Endothelial cell (in vitro differentiated cells): ENCODE results near the gene PPP1R15A. TPM values are rescaled to one million over a fixed set of nuclear protein-coding genes. Genes with fewer than 3 reads are reported as not detected.
"Not testable (repeated sequence)": the region's sequence is repeated elsewhere in the genome, so short reads cannot be mapped to it uniquely, and the experiment has no call there.

Experiments used
- DNase-seq: peaks from one replicate; pipeline ENCODE4 v3.0.0; 2021; ENCODE audit warnings: low spot score
- H3K27ac Mint-ChIP-seq: one replicate; pipeline ENCODE4 v1.8.0; 2021; ENCODE audit warnings: mixed read lengths, inconsistent platforms; ENCODE audit not compliant: unreplicated experiment
- H3K27me3 Mint-ChIP-seq: one replicate; pipeline ENCODE4 v1.8.0; 2021; ENCODE audit warnings: mild to moderate bottlenecking, moderate library complexity, mixed read lengths, inconsistent platforms; ENCODE audit not compliant: unreplicated experiment
- H3K36me3 Mint-ChIP-seq: one replicate; pipeline ENCODE4 v1.8.0; 2021; ENCODE audit warnings: mild to moderate bottlenecking, low read depth, mixed read lengths, inconsistent platforms; ENCODE audit not compliant: unreplicated experiment
- H3K4me1 Mint-ChIP-seq: one replicate; pipeline ENCODE4 v1.8.0; 2021; ENCODE audit warnings: mild to moderate bottlenecking, mixed read lengths, inconsistent platforms; ENCODE audit not compliant: unreplicated experiment
- H3K4me3 Mint-ChIP-seq: one replicate; pipeline ENCODE4 v1.8.0; 2021; ENCODE audit warnings: mild to moderate bottlenecking, mixed read lengths, inconsistent platforms; ENCODE audit not compliant: unreplicated experiment
- H3K9me3 Mint-ChIP-seq: one replicate; pipeline ENCODE4 v1.8.0; 2021; ENCODE audit warnings: mixed read lengths, inconsistent platforms; ENCODE audit not compliant: unreplicated experiment
- CTCF ChIP-seq: fragments of 200-600 bp; sonication (generic); IDR thresholded peaks from one replicate; pipeline ENCODE4 v1.5.0; 2021; ENCODE audit warnings: antibody characterized with exemption; ENCODE audit not compliant: unreplicated experiment
- total RNA-seq: library from RNA; stranded (reverse); fragmentation: NEBNext Ultra II Directional; extraction: Animal tissue kit (Norgen Biotek cat#: 25700); gene quantifications from one replicate; pipeline ENCODE4 v1.2.1, GENCODE V29; 2021; ENCODE audit not compliant: unreplicated experiment

PPP1R15A gene
- total RNA-seq, 1 donor from 2014 or later = 65.8 TPM

- no peak for TF ChIP-seq CTCF
- Mint-ChIP-seq H3K27me3 (peaks cover 36% of the 10 kb centered on the region), H3K36me3 (peaks cover 45% of the 10 kb centered on the region), H3K27ac (peak overlapping the region; percentile 48), H3K9me3 (no peaks in the 10 kb centered on the region), H3K4me3 (peak overlapping the region; percentile 44), H3K4me1 (peaks cover 24% of the 10 kb centered on the region)
- no peak for DNase-seq
These were observed 6.2 kb downstream of the PPP1R15A start for GRCh38 chr19:48878196-48879024.

- Mint-ChIP-seq H3K4me1 (peaks cover 16% of the 10 kb centered on the region), H3K27me3 (peaks cover 29% of the 10 kb centered on the region), H3K4me3 (no peak overlapping the region), H3K36me3 (peaks cover 45% of the 10 kb centered on the region), H3K9me3 (no peaks in the 10 kb centered on the region), H3K27ac (no peak overlapping the region)
- TF ChIP-seq CTCF = no peak
- DNase-seq = no peak
These were observed 6.9 kb downstream of the PPP1R15A start for GRCh38 chr19:48879025-48879637.

- DNase-seq, H3K9me3 Mint-ChIP-seq, H3K4me3 Mint-ChIP-seq, H3K27ac Mint-ChIP-seq: not testable (repeated sequence)
- Mint-ChIP-seq H3K27me3 (peaks cover 24% of the 10 kb centered on the region), H3K36me3 (peaks cover 40% of the 10 kb centered on the region), H3K4me1 (peaks cover 11% of the 10 kb centered on the region)
These were observed 7.5 kb downstream of the PPP1R15A start for GRCh38 chr19:48879696-48880095.

- peaks cover 4% of the 10 kb centered on the region for H3K4me1 Mint-ChIP-seq
- TF ChIP-seq CTCF = no peak
- H3K36me3 Mint-ChIP-seq = peaks cover 24% of the 10 kb centered on the region
- H3K27ac Mint-ChIP-seq = peak overlapping the region; percentile 37
- no peak for DNase-seq
- peaks cover 18% of the 10 kb centered on the region for H3K27me3 Mint-ChIP-seq
- no peaks in the 10 kb centered on the region for H3K9me3 Mint-ChIP-seq
- peak overlapping the region; percentile 47 for H3K4me3 Mint-ChIP-seq
These were observed 9.8 kb downstream of the PPP1R15A start for GRCh38 chr19:48881741-48882657.

DNA sequence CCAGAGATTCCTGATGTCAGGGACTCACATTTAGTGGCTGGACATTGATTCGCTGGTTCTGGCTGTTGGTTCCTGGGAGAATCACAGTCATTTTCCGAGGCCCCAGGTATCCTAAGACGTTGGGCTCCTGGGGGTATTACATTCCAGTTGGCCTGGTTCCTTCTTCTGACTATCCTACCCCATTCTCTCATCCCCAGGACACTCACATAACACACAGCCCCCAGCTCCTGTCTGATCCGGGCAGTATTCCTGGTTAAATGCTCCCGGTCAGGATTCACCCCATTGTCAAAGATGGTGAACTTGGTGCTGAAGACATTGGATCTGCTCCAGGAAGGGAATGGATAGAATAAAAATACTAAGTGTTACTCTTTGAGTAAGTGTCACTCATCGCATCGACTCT lies 11.5 kb downstream of the PPP1R15A start:
- TF ChIP-seq CTCF = no peak
- Mint-ChIP-seq H3K27ac (no peak overlapping the region), H3K4me1 (no peaks in the 10 kb centered on the region), H3K36me3 (peaks cover 20% of the 10 kb centered on the region), H3K27me3 (peaks cover 7% of the 10 kb centered on the region), H3K9me3 (no peaks in the 10 kb centered on the region), H3K4me3 (no peak overlapping the region)
- no peak for DNase-seq
